ENCODE data around the gene SUDS3.
"Not testable (repeated sequence)": the region's sequence is repeated elsewhere in the genome, so short reads cannot be mapped to it uniquely, and the experiment has no call there.

The SUDS3 gene

GRCh38 chr12:118344829-118345228 is 31.5 kb upstream of the SUDS3 start:
- no peak overlapping the region for H3K4me3 ChIP-seq (ENCODE audit: low read length)
- H3K4me1 ChIP-seq (ENCODE audit: control insufficient read depth, insufficient read depth, low read length) = no peaks in the 10 kb centered on the region
- H3K27ac ChIP-seq (ENCODE audit: low read depth, low read length) = no peak overlapping the region

GRCh38 chr12:118345355-118345754 is 31.0 kb upstream of the SUDS3 start:
- Histone ChIP-seq H3K36me3 (ENCODE audit: control insufficient read depth, insufficient read depth, low read length) (no peaks in the 10 kb centered on the region), H3K27me3 (ENCODE audit: control insufficient read depth, insufficient read depth, low read length) (no peaks in the 10 kb centered on the region), H3K4me3 (ENCODE audit: low read length) (no peak overlapping the region), H3K9ac (ENCODE audit: low read length) (no peak overlapping the region), H3K27ac (ENCODE audit: low read depth, low read length) (no peak overlapping the region), H3K4me1 (ENCODE audit: control insufficient read depth, insufficient read depth, low read length) (no peaks in the 10 kb centered on the region)

More at GRCh38 chr12:118344829-118345228, 31.5 kb upstream of the SUDS3 start:
- H3K27me3 ChIP-seq (ENCODE audit: control insufficient read depth, insufficient read depth, low read length) = no peaks in the 10 kb centered on the region
- H3K9ac ChIP-seq (ENCODE audit: low read length) = no peak overlapping the region
- no peaks in the 10 kb centered on the region for H3K36me3 ChIP-seq (ENCODE audit: control insufficient read depth, insufficient read depth, low read length)

GRCh38 chr12:118346895-118347294 is 29.5 kb upstream of the SUDS3 start:
- Histone ChIP-seq H3K4me3 (ENCODE audit: low read length) (no peak overlapping the region), H3K27me3 (ENCODE audit: control insufficient read depth, insufficient read depth, low read length) (no peaks in the 10 kb centered on the region), H3K4me1 (ENCODE audit: control insufficient read depth, insufficient read depth, low read length) (no peaks in the 10 kb centered on the region), H3K36me3 (ENCODE audit: control insufficient read depth, insufficient read depth, low read length) (no peaks in the 10 kb centered on the region), H3K27ac (ENCODE audit: low read depth, low read length) (no peak overlapping the region), H3K9ac (ENCODE audit: low read length) (no peak overlapping the region)

GRCh38 chr12:118347916-118348315 is 28.4 kb upstream of the SUDS3 start:
- no peaks in the 10 kb centered on the region for H3K36me3 ChIP-seq (ENCODE audit: control insufficient read depth, insufficient read depth, low read length)
- H3K27me3 ChIP-seq (ENCODE audit: control insufficient read depth, insufficient read depth, low read length) = no peaks in the 10 kb centered on the region
- H3K4me3 ChIP-seq (ENCODE audit: low read length) = no peak overlapping the region
- H3K27ac ChIP-seq (ENCODE audit: low read depth, low read length) = no peak overlapping the region
- no peak overlapping the region for H3K9ac ChIP-seq (ENCODE audit: low read length)
- H3K4me1 ChIP-seq (ENCODE audit: control insufficient read depth, insufficient read depth, low read length) = no peaks in the 10 kb centered on the region

- H3K27ac ChIP-seq (ENCODE audit: low read depth, low read length) = no peak overlapping the region
- no peak overlapping the region for H3K9ac ChIP-seq (ENCODE audit: low read length)
Measured at GRCh38 chr12:118350908-118351559, 25.3 kb upstream of the SUDS3 start.

GRCh38 chr12:118353721-118354120 is 22.6 kb upstream of the SUDS3 start:
- Histone ChIP-seq H3K9ac (ENCODE audit: low read length) (no peak overlapping the region), H3K27ac (ENCODE audit: low read depth, low read length) (no peak overlapping the region), H3K27me3 (ENCODE audit: control insufficient read depth, insufficient read depth, low read length) (no peaks in the 10 kb centered on the region), H3K4me1 (ENCODE audit: control insufficient read depth, insufficient read depth, low read length) (peaks cover 13% of the 10 kb centered on the region), H3K36me3 (ENCODE audit: control insufficient read depth, insufficient read depth, low read length) (no peaks in the 10 kb centered on the region), H3K4me3 (ENCODE audit: low read length) (no peak overlapping the region)

More at GRCh38 chr12:118350908-118351559, 25.3 kb upstream of the SUDS3 start:
- Histone ChIP-seq H3K4me1 (ENCODE audit: control insufficient read depth, insufficient read depth, low read length) (no peaks in the 10 kb centered on the region), H3K4me3 (ENCODE audit: low read length) (no peak overlapping the region), H3K36me3 (ENCODE audit: control insufficient read depth, insufficient read depth, low read length) (no peaks in the 10 kb centered on the region), H3K27me3 (ENCODE audit: control insufficient read depth, insufficient read depth, low read length) (no peaks in the 10 kb centered on the region)

GRCh38 chr12:118354503-118354902 is 21.9 kb upstream of the SUDS3 start:
- H3K4me3 ChIP-seq (ENCODE audit: low read length); H3K9ac ChIP-seq (ENCODE audit: low read length); H3K27ac ChIP-seq (ENCODE audit: low read depth, low read length); H3K27me3 ChIP-seq (ENCODE audit: control insufficient read depth, insufficient read depth, low read length); H3K36me3 ChIP-seq (ENCODE audit: control insufficient read depth, insufficient read depth, low read length): not testable (repeated sequence)
- peaks cover 13% of the 10 kb centered on the region for H3K4me1 ChIP-seq (ENCODE audit: control insufficient read depth, insufficient read depth, low read length)

- Histone ChIP-seq H3K4me1 (ENCODE audit: control insufficient read depth, insufficient read depth, low read length) (peaks cover 13% of the 10 kb centered on the region), H3K27me3 (ENCODE audit: control insufficient read depth, insufficient read depth, low read length) (no peaks in the 10 kb centered on the region), H3K27ac (ENCODE audit: low read depth, low read length) (no peak overlapping the region), H3K36me3 (ENCODE audit: control insufficient read depth, insufficient read depth, low read length) (no peaks in the 10 kb centered on the region), H3K4me3 (ENCODE audit: low read length) (no peak overlapping the region), H3K9ac (ENCODE audit: low read length) (no peak overlapping the region)
Measured at GRCh38 chr12:118354903-118355302, 21.5 kb upstream of the SUDS3 start.

- Histone ChIP-seq H3K4me1 (ENCODE audit: control insufficient read depth, insufficient read depth, low read length) (peaks cover 13% of the 10 kb centered on the region), H3K36me3 (ENCODE audit: control insufficient read depth, insufficient read depth, low read length) (no peaks in the 10 kb centered on the region), H3K4me3 (ENCODE audit: low read length) (no peak overlapping the region), H3K9ac (ENCODE audit: low read length) (no peak overlapping the region), H3K27me3 (ENCODE audit: control insufficient read depth, insufficient read depth, low read length) (no peaks in the 10 kb centered on the region), H3K27ac (ENCODE audit: low read depth, low read length) (no peak overlapping the region)
Measured at GRCh38 chr12:118355843-118356242, 20.5 kb upstream of the SUDS3 start.

- Histone ChIP-seq H3K27me3 (ENCODE audit: control insufficient read depth, insufficient read depth, low read length) (no peaks in the 10 kb centered on the region), H3K36me3 (ENCODE audit: control insufficient read depth, insufficient read depth, low read length) (no peaks in the 10 kb centered on the region), H3K9ac (ENCODE audit: low read length) (no peak overlapping the region), H3K4me3 (ENCODE audit: low read length) (no peak overlapping the region), H3K27ac (ENCODE audit: low read depth, low read length) (peak overlapping the region; percentile 63), H3K4me1 (ENCODE audit: control insufficient read depth, insufficient read depth, low read length) (peaks cover 13% of the 10 kb centered on the region)
Measured at GRCh38 chr12:118356809-118357256, 19.5 kb upstream of the SUDS3 start.

- Histone ChIP-seq H3K4me3 (ENCODE audit: low read length) (no peak overlapping the region), H3K36me3 (ENCODE audit: control insufficient read depth, insufficient read depth, low read length) (no peaks in the 10 kb centered on the region), H3K27me3 (ENCODE audit: control insufficient read depth, insufficient read depth, low read length) (no peaks in the 10 kb centered on the region), H3K27ac (ENCODE audit: low read depth, low read length) (no peak overlapping the region), H3K9ac (ENCODE audit: low read length) (no peak overlapping the region), H3K4me1 (ENCODE audit: control insufficient read depth, insufficient read depth, low read length) (peaks cover 13% of the 10 kb centered on the region)
Measured at GRCh38 chr12:118357257-118358007, 18.9 kb upstream of the SUDS3 start.

GRCh38 chr12:118358008-118358359 is 18.4 kb upstream of the SUDS3 start:
- no peak overlapping the region for H3K4me3 ChIP-seq (ENCODE audit: low read length)
- no peaks in the 10 kb centered on the region for H3K27me3 ChIP-seq (ENCODE audit: control insufficient read depth, insufficient read depth, low read length)
- no peak overlapping the region for H3K27ac ChIP-seq (ENCODE audit: low read depth, low read length)
- H3K9ac ChIP-seq (ENCODE audit: low read length) = no peak overlapping the region
- peaks cover 13% of the 10 kb centered on the region for H3K4me1 ChIP-seq (ENCODE audit: control insufficient read depth, insufficient read depth, low read length)
- H3K36me3 ChIP-seq (ENCODE audit: control insufficient read depth, insufficient read depth, low read length) = no peaks in the 10 kb centered on the region
